ENCODE results near the gene SIRT7.

GRCh38 chr17:81961087-81961511 is 43.1 kb upstream of the SIRT7 start, which contains the start of gene NOTUM:
- TF ChIP-seq, protein P1, sequence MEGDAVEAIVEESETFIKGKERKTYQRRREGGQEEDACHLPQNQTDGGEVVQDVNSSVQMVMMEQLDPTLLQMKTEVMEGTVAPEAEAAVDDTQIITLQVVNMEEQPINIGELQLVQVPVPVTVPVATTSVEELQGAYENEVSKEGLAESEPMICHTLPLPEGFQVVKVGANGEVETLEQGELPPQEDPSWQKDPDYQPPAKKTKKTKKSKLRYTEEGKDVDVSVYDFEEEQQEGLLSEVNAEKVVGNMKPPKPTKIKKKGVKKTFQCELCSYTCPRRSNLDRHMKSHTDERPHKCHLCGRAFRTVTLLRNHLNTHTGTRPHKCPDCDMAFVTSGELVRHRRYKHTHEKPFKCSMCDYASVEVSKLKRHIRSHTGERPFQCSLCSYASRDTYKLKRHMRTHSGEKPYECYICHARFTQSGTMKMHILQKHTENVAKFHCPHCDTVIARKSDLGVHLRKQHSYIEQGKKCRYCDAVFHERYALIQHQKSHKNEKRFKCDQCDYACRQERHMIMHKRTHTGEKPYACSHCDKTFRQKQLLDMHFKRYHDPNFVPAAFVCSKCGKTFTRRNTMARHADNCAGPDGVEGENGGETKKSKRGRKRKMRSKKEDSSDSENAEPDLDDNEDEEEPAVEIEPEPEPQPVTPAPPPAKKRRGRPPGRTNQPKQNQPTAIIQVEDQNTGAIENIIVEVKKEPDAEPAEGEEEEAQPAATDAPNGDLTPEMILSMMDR (conservative IDR thresholded peaks at IDR 0.05; ENCODE audit: low read length) = peak; percentile 40; the same call in 1 of the 2 replicates
- no peak for TF ChIP-seq EZH2phosphoT487 (IDR thresholded peaks at IDR 0.05; ENCODE audit: borderline replicate concordance, low read depth, low read length)
